Activated CD8-positive, alpha-beta memory T cell treated with anti-CD3 and anti-CD28 coated beads, Interleukin-2, amount 50 U/mL, for 1 hour (primary cell): ENCODE measurements around the gene WNT4.

Experiments used
- DNase-seq: peaks from one replicate; pipeline ENCODE4 v3.0.0-alpha.2; 2020; ENCODE audit errors: extremely low read depth

The WNT4 gene

DNA sequence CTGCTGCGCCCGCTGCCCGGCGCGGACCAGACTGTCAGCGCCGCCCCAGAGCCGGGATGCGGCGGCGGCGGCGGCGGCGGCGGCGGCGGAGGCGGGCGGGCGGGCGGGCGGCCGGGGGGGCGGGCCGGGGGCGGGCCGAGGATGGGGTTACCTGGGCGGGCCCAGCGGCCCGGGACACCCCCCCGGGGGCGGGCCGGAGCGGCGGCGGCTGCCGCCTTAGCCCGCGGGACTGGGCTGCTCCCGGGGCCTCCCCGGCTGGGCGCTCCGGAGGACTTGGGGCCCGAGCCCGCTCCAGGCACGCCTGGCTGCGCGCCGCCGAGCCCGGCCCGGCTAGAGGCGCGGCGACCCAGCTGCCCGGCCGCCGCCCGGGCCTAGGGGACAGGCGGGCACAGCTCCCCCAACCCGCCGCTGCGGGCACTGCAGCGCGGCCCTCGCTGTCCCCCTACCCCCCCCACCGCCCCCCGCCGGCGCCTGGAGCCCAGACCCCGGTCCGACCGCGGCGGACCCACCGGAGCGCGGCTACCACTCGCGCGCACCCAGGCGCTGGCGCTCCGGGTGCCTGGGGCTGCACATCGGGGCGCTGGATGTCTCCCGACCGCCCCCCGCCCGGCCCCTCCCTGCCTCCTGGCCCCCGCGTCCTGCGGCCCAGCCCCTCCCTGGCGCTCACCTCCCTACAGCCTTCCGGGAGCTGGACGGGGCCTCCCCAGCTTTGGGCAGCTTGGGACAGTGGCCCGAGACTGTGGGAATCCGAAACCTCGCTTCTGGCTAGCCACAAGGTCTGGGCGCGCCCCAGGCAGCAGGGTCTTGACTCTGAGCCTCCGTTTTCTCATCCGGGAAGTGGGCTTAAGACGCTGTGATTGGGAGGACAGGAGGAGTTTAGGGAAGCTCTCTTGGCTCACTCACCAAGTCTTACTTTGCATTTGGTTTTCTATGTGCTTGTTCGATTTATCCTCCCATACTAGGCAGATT lies at the start of gene WNT4:
TSS of gene WNT4 (minus strand) at position 33 of the 969 bp plus-strand sequence. CDS start 175 bp downstream, outside the sequence.
- DNase-seq, result no peak

DNA sequence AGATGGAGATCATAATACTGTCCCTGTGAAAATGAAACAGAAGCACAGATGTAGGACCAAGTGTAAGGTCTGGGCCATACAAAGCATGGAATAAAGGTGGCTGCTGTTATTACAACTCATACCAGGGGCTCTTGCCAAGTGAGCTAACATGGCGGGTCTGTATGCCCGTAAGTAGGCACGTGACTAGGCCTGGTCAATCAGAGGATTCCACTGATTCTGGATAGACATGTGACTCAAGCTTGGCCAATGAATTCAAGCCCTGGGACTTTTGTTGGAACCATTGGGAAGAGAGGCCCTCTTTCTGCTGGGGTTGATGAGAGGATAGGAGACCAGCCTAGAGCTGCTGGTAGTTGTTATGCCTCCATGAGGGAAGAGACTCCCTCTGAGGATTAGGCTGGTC lies 47.8 kb upstream of the WNT4 start:
- no peak for DNase-seq

DNA sequence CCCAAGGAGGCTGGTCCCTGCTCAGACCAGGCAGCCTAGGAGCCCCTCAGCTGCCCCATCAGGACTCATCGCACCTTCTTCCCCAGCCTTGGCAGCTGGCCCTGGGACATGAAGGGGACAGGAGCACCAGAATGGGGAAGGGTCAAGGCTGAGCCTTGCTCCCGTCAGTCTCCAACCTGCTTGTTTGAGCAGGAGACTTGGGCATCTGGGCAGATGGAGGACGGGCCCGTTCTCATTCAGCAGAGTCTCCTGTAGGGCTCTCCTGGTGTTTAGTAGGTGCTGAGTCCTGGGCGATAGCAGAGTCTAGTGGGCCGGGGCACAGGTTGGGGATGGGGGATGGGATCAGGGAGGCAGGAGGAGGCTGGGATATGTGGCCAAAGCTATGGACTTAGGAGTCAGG lies 47.4 kb upstream of the WNT4 start:
- no peak for DNase-seq

DNA sequence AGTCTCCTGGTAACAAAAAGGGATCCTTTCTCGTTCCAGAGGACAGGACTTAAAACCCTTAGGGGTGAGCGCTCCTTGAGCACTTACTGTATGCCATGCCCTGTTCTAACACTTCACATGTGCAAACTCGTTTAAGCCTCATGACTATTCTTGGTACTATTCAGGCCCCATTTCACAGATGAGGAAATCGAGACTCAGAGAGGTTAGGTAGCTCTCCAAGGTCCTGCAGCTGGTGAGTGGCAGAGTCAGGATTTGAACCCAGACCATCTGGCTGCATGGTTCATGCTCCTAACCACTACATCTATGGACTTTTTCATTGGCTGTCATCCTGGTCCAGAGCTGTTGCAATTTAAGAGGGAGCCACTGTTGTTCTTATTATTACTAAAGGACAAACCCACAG lies 46.7 kb upstream of the WNT4 start:
- DNase-seq, result no peak

DNA sequence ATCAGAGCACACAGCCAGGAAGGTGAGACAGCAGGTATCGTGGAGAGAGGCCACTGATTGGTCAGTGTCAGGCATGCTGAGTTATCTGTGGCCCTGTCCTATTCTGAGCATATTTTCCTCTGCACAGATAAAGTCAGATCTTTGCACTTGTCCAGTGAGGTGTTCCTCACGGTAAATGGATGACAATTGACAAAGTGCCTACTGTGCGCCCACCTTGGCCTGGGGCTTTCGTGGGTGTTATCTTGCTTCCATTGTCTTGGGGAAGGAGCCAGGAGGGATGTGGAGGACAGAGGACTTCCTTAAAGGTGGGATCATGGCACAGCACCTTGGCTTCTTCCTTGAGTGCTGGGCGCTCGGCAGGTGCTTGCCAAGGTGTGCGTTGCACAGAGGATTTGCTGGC lies 46.0 kb upstream of the WNT4 start:
- DNase-seq, result no peak

DNA sequence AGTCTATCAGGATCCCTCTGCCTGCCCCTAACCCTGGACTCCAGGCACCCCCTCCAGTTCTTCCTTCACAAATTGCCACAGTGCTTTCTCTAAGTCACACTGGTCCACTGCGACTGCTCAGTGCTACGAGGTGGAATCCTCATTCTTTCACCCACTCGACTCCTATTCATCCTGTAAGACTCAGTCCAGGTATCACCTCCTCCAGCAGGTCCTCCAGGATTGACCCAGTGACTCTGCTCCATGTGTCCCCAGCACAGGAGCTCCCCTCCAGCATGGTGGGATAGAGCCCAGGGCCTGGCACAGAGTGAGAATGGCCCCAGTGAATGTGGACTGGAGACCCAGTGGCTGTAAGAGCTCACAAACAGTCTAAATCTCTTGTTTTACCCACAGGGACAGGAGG lies 45.5 kb upstream of the WNT4 start:
- no peak for DNase-seq

DNA sequence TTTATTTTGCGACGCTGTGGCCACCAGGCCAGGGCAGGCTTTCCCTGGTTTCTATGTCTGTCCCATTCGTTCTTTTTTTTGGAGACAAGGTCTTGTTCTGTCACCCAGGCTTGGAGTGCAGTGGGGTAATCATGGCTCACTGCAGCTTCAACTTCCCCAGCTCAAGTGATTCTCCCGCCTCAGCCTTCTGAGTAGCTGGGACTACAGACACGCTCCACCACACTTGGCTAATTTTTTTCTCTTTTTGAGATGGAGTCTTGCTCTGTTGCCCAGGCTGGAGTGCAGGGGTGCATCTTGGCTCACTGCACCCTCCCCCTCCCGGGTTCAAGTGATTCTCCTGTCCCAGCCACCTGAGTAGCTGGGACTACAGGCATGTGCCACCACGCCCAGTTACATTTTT lies 43.4 kb upstream of the WNT4 start:
- no peak for DNase-seq

DNA sequence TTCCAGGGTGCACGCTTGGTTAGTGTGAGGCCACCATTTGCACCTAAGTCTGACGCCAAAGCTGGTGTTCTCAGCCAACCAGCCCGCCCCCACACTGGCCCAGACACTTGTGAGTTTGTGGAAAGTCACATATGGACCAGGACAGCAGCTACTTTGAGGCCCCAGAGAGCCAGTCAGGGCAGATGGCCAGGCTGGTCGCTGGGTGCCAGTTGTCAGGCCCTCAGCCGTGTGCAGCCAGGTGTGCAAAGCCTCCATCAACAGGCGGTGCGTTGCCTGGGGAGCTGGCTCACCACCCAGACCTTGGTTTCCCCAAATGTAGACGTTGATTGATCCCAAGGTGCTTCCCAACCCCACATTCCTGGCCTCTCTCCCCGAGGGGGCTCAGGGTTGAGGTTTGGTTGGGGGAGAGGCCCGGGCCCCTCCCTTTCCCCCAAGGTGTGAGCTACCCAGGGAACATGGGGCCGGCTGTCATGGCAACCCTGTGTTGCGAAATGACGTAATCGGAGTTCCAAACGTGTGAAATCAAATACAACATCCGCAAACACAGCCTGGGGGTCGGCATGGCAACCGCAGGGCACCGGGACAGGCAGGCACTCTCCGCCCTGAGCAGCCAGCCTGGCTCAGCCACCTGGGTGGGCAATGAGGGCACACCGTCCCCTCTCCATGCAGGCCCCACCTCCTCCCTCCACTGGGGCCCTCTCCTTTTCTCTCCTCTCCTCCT lies 42.2 kb upstream of the WNT4 start:
- no peak for DNase-seq

DNA sequence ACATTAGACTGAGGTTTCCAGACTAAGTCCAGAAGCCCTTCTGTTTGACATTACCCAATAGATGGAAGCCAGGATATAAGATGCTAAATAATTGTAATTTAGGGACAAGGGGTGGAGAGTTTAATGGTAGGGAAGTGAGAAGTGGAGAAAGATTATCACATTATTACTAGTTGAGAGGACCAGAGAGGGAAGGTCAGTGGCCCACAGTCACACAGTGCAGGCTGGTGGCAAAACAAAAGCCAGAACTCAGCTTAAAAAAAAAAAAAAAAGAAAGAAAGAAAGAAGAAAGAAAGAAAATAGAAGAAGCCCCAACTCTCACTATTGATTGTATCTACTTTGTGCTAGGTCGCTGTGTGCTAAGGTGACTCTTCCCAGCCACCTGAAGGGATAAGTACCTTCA lies 41.6 kb upstream of the WNT4 start:
- DNase-seq, result no peak

DNA sequence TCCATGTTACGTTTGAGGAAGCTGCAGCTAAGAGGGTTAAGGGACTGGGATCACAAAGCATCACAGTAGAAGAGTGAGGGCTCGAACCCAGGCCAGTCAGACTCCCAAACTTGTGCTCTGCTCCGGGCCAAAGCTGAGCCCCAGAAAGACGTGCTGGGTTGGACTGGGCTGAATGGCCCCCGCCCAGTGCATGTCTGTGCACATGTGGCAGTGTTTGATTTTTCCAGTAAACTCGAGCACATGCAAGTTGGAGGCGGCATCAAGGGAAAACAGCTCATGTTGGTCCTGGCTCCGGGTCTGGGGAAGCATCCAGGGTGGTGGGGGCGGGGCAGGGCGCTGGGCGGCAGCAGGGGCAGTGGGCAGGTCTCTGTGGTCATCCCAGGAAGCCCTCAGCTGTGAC lies 39.8 kb upstream of the WNT4 start:
- no peak for DNase-seq

DNA sequence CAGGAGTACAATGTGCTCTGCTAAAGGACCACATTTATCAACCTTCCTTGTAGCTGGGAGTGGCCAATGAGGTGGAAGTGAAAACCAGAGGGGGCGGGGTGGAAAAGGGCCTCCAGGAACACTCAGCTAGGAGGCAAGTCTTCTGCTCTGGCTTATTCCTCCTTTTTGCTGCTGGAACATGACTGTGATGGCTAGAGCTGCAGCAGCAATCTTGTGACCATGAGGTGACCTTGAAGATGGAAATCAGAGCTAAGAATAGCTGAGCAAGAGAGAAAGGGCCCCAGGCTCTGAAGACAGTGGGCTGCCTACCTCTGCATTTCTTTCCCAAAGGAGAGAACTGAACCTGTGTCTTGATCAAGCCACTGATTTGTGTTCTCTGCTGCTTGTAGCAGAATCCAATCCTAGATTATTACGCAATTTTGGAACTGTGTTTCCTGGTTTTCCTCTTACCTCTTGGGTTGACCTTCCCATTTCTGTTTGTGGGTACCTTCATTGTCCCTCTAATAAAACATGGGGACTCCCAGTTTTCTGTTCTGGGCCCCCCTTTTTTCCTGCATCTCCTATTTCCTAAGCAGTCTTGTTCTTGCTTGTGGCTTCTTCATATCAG lies 36.4 kb upstream of the WNT4 start:
- DNase-seq, result no peak

DNA sequence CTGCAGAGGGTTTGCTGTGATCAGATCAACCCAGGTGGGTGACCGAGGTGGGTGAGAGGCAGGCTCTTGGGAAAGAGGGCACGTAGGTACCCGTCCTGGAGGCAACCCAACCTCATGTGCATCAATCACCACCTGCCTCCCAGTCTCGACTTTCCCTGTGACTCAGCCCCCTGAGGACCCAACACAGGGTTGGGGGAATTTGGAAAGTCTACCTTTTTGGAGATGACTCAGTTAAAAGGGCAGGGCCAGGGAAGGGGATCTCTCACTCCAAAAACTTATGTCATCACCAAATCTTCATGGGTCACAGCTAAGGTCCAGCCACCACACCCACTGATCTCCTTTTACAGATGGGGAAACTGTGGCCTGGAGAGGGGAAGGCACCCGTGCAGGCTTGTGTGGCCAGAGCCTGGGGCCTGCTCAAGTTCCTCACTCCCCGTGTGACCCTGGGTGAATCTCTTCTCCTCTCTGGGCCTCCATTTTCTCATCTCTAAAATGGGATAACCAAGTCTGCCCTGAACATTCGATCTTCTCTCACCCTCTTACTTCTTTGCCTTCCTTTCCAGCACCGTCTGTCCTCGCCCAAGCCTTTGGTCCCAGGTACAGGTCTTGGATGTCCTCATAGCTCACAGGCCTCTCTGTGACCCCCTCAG lies 34.6 kb upstream of the WNT4 start:
- no peak for DNase-seq

DNA sequence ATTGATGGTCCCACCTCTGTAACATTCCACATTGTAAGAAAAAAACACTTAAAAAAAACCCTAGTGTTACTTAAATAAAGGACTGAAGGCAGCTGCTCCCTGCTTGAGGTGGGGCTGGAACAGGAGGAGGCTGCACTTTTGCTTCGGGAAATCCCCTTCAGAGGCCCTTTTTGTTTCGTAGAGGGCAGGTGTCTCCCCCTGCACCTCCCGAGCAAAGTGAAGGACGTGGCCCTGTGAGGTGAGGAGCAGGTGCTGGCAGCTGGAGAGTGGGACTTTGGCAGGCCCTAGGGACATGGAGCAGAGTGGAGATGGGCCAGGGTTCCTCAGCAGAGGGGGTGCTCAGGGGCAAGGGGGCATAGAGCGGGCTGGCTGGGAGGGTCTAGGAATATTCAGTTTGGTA lies 33.4 kb upstream of the WNT4 start:
- no peak for DNase-seq

DNA sequence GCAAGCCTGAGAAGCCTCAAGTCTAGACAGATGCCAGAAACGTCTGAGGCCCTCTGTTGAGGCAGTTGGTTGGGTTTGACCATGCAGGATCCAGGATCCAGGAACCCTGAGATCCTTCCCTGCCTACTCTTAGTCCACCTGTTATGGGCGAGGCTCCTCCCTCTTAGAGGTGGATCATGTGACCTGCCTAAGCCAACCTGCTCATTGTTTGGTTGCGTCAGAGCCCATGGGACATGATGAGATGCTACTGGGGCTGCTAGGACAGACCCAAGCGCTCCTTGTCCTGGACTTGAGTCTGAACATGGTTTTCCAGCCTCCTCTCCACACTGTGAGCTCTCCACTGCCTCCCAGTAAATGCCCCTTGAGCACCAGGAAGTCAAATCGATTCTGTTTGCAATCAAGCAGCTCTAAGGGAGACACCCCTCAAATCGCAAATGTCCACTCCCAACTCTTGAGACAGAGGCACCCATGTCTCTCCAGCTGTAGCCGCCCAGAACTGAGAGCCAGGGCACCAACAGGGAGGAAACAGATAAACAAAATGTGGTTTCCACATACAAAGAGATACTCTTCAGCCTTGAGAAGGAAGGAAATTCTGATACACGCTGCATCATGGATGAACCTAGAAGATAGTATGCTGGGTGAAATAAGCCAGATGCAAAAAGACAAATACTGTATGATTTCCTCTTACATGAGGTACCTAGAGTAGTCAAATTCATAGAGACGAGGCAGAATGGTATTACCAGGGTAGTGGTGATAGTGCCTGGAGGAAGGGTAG lies 31.7 kb upstream of the WNT4 start:
- no peak for DNase-seq

DNA sequence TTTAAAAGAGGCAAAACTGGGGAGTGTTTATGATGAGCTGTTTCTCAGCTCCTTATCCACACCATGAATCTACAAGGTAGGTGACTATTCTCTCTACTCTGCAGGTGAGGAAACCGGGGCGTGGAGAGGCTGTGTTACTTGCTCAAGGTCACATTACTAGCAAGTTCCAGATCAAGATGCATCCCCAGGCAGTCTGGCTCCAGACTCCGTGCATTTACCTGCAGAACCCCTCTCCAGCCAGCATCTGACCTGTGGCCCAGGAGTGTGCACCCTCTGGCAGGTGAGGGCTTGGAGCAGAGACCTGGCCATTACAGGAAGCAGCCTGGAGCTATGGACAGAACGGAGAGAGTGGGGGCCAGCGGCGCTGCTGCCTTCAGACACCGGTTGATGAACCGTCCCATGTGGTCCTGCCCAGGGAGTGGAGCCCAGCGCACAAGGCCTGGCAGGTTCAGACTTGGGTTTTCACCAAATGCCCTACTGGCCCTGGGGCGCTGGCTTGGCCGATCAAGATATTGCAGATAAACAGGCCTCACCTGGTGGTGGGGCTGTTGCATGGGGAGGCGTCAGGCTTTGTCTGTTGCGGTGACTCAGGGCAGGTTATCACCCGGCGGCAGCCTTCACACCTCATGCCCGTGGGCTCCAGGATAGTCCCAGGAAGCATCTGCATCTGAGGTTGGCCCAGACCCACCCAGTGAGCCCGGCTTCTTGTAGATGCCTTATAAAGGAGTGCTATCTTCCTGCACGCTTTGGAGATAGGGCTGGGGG lies 29.2 kb upstream of the WNT4 start:
- DNase-seq, result no peak

DNA sequence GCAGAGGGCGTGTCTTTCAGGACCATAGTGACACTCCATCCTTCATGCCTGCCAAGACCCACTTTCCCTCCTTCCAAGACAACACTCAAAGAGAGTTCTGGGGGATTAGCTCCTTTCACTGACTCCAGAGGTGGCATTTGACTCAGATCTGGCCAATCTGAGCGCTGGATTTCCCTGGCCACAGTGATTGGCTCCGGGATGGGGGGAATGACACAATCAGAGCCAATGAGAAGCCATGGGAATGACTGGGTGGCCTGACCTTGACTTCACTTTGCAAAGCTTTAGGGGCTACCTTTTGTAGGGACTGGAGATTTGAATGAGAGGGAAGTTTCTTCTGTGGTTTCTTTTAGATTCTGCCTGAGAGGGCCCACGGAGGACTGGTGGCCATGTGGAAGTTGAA lies 26.9 kb upstream of the WNT4 start:
- no peak for DNase-seq

DNA sequence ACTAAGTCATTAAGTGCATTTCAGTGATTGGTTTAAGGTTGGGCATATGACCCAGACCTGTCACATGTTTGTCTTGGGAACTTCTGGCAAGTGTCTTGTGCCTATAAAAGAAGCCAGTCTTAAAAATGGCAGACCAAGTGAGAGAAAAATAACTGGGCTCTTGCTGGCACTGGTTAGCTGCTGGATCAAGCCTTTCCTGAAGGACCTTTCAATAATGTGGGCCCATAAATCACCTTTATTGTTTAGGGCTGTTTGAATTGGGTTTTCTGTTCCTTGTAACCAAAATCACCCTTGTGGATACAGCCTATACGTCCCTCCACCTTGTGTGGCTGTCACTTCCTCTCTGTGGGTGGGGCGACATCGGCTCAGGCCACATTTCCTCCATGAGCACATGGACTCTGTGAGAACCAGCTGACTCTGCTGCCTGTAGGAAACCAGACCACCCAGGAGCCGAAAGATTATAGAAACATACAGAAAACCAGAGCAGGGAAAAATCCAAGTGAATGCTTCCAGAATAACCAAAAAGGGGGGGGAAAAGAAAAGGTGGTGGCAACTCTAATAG lies 25.6 kb upstream of the WNT4 start:
- no peak for DNase-seq

DNA sequence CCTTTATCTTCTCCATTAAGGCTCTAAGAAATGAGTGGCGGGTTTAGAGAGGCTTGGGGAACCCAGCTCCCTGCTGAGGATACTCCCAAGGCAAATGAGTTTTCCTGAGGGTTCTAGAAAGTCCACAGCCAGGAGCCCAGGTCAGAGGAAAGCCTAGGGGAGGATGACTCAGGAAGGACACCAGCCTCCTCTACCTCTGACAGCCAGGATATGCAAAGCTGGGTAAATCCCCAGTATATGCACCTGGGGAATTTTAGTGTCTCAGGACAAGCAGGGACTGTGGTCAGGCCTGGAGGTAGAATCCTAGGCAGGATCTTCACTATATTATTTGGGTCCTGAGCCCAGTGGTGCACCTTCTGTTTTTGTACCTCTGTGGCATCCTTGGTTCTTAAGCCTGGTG lies 23.5 kb upstream of the WNT4 start:
- DNase-seq, result no peak

DNA sequence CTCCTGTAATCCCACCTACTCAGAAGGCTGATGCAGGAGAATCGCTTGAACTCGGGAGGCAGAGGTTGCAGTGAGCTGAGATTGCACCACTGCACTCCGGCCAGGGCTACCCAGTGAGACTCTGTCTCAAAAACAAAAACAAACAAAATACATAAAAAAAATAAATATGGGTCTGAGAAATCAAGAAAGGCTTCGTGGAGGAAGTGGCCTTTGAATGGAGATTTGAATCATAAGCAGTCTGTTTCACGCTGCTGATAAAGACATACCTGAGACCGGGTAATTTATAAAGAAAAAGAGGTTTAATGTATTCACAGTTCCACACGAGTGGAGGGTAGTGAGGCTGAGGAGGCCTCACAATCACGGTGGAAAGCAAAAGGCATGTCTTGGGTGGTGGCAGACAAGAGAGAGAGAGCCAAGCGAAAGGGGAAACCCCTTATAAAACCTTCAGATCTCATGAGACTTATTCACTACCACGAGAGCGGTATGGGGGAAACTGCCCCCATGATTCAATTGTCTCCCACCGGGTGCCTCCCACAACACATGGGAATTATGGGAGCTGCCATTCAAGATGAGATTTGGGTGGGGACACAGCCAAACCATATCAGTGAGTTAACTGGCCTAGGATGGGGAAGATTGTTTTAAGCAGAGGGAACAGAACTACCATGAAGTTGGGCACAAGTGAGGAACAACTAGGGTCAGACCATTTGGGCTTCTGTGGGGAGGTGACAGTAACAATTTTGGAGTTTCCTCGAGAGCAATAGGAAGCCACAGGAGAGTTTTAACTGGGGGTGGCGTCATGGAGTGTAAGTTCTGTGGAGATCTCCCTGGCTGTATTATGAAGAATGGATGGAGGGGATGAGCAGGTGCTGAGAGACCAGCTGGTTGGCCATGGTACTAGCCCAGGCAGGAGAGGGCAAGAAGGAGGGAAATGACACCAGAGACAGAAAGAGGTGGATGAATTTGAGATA lies 22.2 kb upstream of the WNT4 start:
- no peak for DNase-seq
